B cell (primary cell): ENCODE results near the gene MMRN2. TPM values are rescaled to one million over a fixed set of nuclear protein-coding genes. Genes with fewer than 3 reads are reported as not detected.

Experiments
- ATAC-seq: fragments of 200-7000 bp; cut with Tn5 transposase; one replicate; pipeline ENCODE4 v1.10.0; 2021; ENCODE audit warnings: low read depth, mild to moderate bottlenecking, moderate number of reproducible peaks, moderate library complexity
- CTCF ChIA-PET: fragments of 350-600 bp; sonication (Branson Sonifier 250); formaldehyde crosslinking; loops from one replicate; lab custom pipeline; 2021; ENCODE audit warnings: antibody characterized with exemption, inconsistent platforms; lab: Charles Lee
- POLR2A ChIA-PET: fragments of 350-600 bp; sonication (Branson Sonifier 250); formaldehyde crosslinking; loops from one replicate; lab custom pipeline; 2021; ENCODE audit warnings: antibody characterized with exemption; lab: Charles Lee
- DNase-seq: peaks from one replicate; pipeline ENCODE4 v3.0.0; 2013
- H2AFZ ChIP-seq: 2 replicates; pipeline ENCODE4 v1.6.1; 2012; ENCODE audit warnings: mild to moderate bottlenecking, low read depth, low read length; ENCODE audit not compliant: insufficient read depth, poor library complexity, severe bottlenecking
- H3K27ac ChIP-seq, 2 donors: 1 replicate in 1 of 2; 2 replicates in 1 of 2; pipeline ENCODE4 v1.5.1; 2012 to 2013; ENCODE audit warnings: low read length in 2 of 2, mild to moderate bottlenecking in 2 of 2, moderate library complexity in 1 of 2
- H3K27me3 ChIP-seq, 4 experiments: fragments of 200-600 bp in 1 of 4; sonication (generic) in 1 of 4; replicated peaks in 1 of 4; 1 replicate in 2 of 4; 2 replicates in 2 of 4; pipeline versions ENCODE4 v1.6.1 to v1.7.0; 2013 to 2016; ENCODE audit warnings: low read length in 3 of 4, mild to moderate bottlenecking in 2 of 4, mixed read lengths in 1 of 4, moderate library complexity in 1 of 4; ENCODE audit not compliant: insufficient read depth in 4 of 4, control insufficient read depth in 3 of 4; ENCODE audit errors: control extremely low read depth in 1 of 4
- H3K36me3 ChIP-seq, 2 experiments: replicated peaks in 1 of 2; 1 replicate in 1 of 2; 2 replicates in 1 of 2; pipeline versions ENCODE4 v1.6.1 to v1.7.1; 2013; ENCODE audit warnings: low read length in 1 of 2; ENCODE audit not compliant: insufficient read depth in 2 of 2, control insufficient read depth in 1 of 2; ENCODE audit errors: control extremely low read depth in 1 of 2, extremely low read depth in 1 of 2
- H3K4me1 ChIP-seq, 2 donors: fragments of 200-600 bp in 1 of 2; sonication (generic) in 1 of 2; 1 replicate in 1 of 2; 2 replicates in 1 of 2; pipeline versions ENCODE4 v1.5.1 to v1.6.1; 2013 to 2017; ENCODE audit warnings: low read length in 2 of 2; ENCODE audit not compliant: control insufficient read depth in 2 of 2, insufficient read depth in 2 of 2
- H3K4me2 ChIP-seq: replicated peaks from 2 replicates; pipeline ENCODE3; 2012; ENCODE audit warnings: mild to moderate bottlenecking, low read depth, low read length; ENCODE audit not compliant: poor library complexity, severe bottlenecking
- H3K4me3 ChIP-seq, 5 experiments: fragments of 200-600 bp in 1 of 5; sonication (generic) in 1 of 5; 1 replicate in 3 of 5; 2 replicates in 2 of 5; pipeline versions ENCODE4 v1.5.1 to v1.7.0; 2011 to 2016; ENCODE audit warnings: low read length in 4 of 5, mild to moderate bottlenecking in 4 of 5, low read depth in 2 of 5, control low read depth in 1 of 5, moderate library complexity in 1 of 5; ENCODE audit not compliant: insufficient read depth in 1 of 5; ENCODE audit errors: control extremely low read depth in 1 of 5, extremely low read depth in 1 of 5
- H3K79me2 ChIP-seq: fragments of 200-600 bp; sonication (generic); one replicate; pipeline ENCODE4 v1.6.0; 2016; ENCODE audit warnings: low read length; ENCODE audit not compliant: control insufficient read depth, insufficient read depth
- H3K9ac ChIP-seq: fragments of 200-600 bp; sonication (generic); 2 replicates; pipeline ENCODE4 v1.6.1; 2017; ENCODE audit warnings: mild to moderate bottlenecking, low read length, moderate library complexity
- H3K9me3 ChIP-seq, 3 donors: one replicate each; pipeline versions ENCODE4 v1.6.1 to v1.7.1; 2013; ENCODE audit warnings: low read length in 2 of 3; ENCODE audit not compliant: control insufficient read depth in 2 of 3, insufficient read depth in 1 of 3; ENCODE audit errors: control extremely low read depth in 1 of 3
- H4K20me1 ChIP-seq: 2 replicates; pipeline ENCODE4 v1.6.0; 2012; ENCODE audit warnings: mild to moderate bottlenecking, low read length; ENCODE audit not compliant: insufficient read depth, control insufficient read depth, poor library complexity, severe bottlenecking
- H3K27ac Mint-ChIP-seq: one replicate; pipeline ENCODE4 v1.8.0; 2021; ENCODE audit warnings: mixed read lengths
- H3K27me3 Mint-ChIP-seq: one replicate; pipeline ENCODE4 v1.8.0; 2021; ENCODE audit warnings: mixed read lengths
- H3K4me1 Mint-ChIP-seq: one replicate; pipeline ENCODE4 v1.8.0; 2021; ENCODE audit warnings: mixed read lengths
- H3K4me3 Mint-ChIP-seq: one replicate; pipeline ENCODE4 v1.8.0; 2021; ENCODE audit warnings: mixed read lengths
- H3K9me3 Mint-ChIP-seq: one replicate; pipeline ENCODE4 v1.8.0; 2022; ENCODE audit warnings: mixed read lengths; ENCODE audit not compliant: insufficient read depth
- CTCF ChIP-seq: fragments of 200-600 bp; IDR thresholded peaks from one replicate; pipeline ENCODE4 v1.8.0; 2022; ENCODE audit warnings: antibody characterized with exemption, mild to moderate bottlenecking
- EZH2 ChIP-seq: IDR thresholded peaks from 2 replicates; pipeline ENCODE4 v1.6.1; 2012; ENCODE audit warnings: borderline replicate concordance, low read depth, mild to moderate bottlenecking, moderate library complexity, low read length; ENCODE audit not compliant: insufficient read depth, poor library complexity, severe bottlenecking
- WGBS: methylation state at CpG from one replicate; pipeline ENCODE4 v1.1.5; 2013; ENCODE audit warnings: missing lambda C conversion rate; ENCODE audit not compliant: insufficient coverage; 5-methylcytosine and 5-hydroxymethylcytosine counted together
- intact Hi-C: fragments of 100-400 bp; cut with micrococcal nuclease; formaldehyde crosslinking; loops from one replicate; pipeline ENCODE4 v1.10.0; 2022
- polyA plus RNA-seq: library from polyadenylated mRNA; depleted of rRNA; stranded (reverse); fragments of >200 nt; gene quantifications from 2 replicates; pipeline ENCODE4 v1.2.3, GENCODE V29; 2012
- total RNA-seq, 2 donors: library from RNA; stranded (reverse); fragments of 120-200 nt in 1 of 2; gene quantifications; 1 replicate in 1 of 2; 2 replicates in 1 of 2; pipeline versions ENCODE4 v1.2.3 to v1.2.4, GENCODE V29; 2013 to 2022

MMRN2 gene
- total and polyA plus RNA-seq, 2 donors (not counting 1 experiment from before 2014, with no cell fraction given), result 1.0 to 1.1 TPM

GRCh38 chr10:86971232-86971991 is 14.0 kb upstream of the MMRN2 start:
- TF ChIP-seq EZH2 (no peak), CTCF (peak; percentile 33)
- ATAC-seq, result peak; percentile 90
- H3K4me2 ChIP-seq, result peak overlapping the region; percentile 99
- Mint-ChIP-seq H3K4me3 (peak overlapping the region; percentile 91), H3K27ac (peak overlapping the region; percentile 87), H3K27me3 (peaks cover 7% of the 10 kb centered on the region), H3K9me3 (no peaks in the 10 kb centered on the region), H3K4me1 (peaks cover 28% of the 10 kb centered on the region)
- peak; percentile 93 for DNase-seq
- no peaks in the 10 kb centered on the region for H3K79me2 ChIP-seq
- peaks cover 0 to 20% (median 0%) of the 10 kb centered on the region in 3 donors for H3K9me3 ChIP-seq
- peak overlapping the region; percentile 80 for H3K9ac ChIP-seq
- CTCF ChIA-PET, result interaction anchor here (0.7 to 3.9 kb wide), 2 partner anchors 32 to 259 kb away, joined by 4 to 19 read pairs; no protein-coding TSS in a partner anchor
- no peaks in the 10 kb centered on the region for H4K20me1 ChIP-seq
- POLR2A ChIA-PET, result interaction anchor here (0.9 to 1.4 kb wide), 2 partner anchors 124 to 572 kb away, joined by 4 to 10 read pairs; partner anchors contain the start of genes GLUD1 and SHLD2
- intact Hi-C loops, result loop anchor here (1.0 to 2.0 kb wide), 3 partner anchors 32 to 215 kb away; partner anchors contain the start of genes BMPR1A and SHLD2
- peak overlapping the region; percentile 80 to 86 for H3K27ac ChIP-seq
- WGBS, result 4% methylated on average over 54 of the region's 66 CpGs
- peaks cover 0 to 33% (median 15%) of the 10 kb centered on the region in 4 experiments for H3K27me3 ChIP-seq
- H3K36me3 ChIP-seq, result no peaks in the 10 kb centered on the region
- peak overlapping the region in 4 of 5 experiments; percentile 70 to 83 (median 76) for H3K4me3 ChIP-seq
- peak overlapping the region; percentile 87 for H2AFZ ChIP-seq
- peaks cover 29 to 40% of the 10 kb centered on the region in 2 donors for H3K4me1 ChIP-seq

- Histone ChIP-seq H3K27me3 (peaks cover 0 to 33% (median 15%) of the 10 kb centered on the region in 4 experiments), H3K36me3 (no peaks in the 10 kb centered on the region), H3K4me2 (peak overlapping the region; percentile 99), H4K20me1 (no peaks in the 10 kb centered on the region), H3K4me3 (peak overlapping the region in 4 of 5 experiments; percentile 70 to 83 (median 76)), H3K4me1 (peaks cover 29 to 45% of the 10 kb centered on the region in 2 donors), H3K27ac (peak overlapping the region; percentile 80 to 86), H3K9ac (peak overlapping the region; percentile 80), H2AFZ (peak overlapping the region; percentile 87), H3K9me3 (peaks cover 0 to 20% (median 0%) of the 10 kb centered on the region in 3 donors), H3K79me2 (no peaks in the 10 kb centered on the region)
- H3K27ac Mint-ChIP-seq, result peak overlapping the region; percentile 86
- peaks cover 33% of the 10 kb centered on the region for H3K4me1 Mint-ChIP-seq
- POLR2A ChIA-PET, result interaction anchor here (0.9 to 1.4 kb wide), 2 partner anchors 124 to 571 kb away, joined by 4 to 10 read pairs; partner anchors contain the start of genes GLUD1 and SHLD2
- CTCF ChIA-PET, result interaction anchor here (0.6 to 3.9 kb wide), 3 partner anchors 31 to 259 kb away, joined by 3 to 19 read pairs (median 4); no protein-coding TSS in a partner anchor
- DNase-seq (no peak), ATAC-seq (no peak)
- H3K9me3 Mint-ChIP-seq, result no peaks in the 10 kb centered on the region
- intact Hi-C loops, result loop anchor here (1.0 to 2.0 kb wide), 3 partner anchors 32 to 214 kb away; partner anchors contain the start of genes BMPR1A and SHLD2
- H3K4me3 Mint-ChIP-seq, result peak overlapping the region; percentile 91
- peaks cover 7% of the 10 kb centered on the region for H3K27me3 Mint-ChIP-seq
- WGBS, result under 1% methylated on average over 19 of the region's 20 CpGs
- TF ChIP-seq EZH2 (no peak), CTCF (no peak)
Observed at GRCh38 chr10:86970982-86971231, 13.5 kb upstream of the MMRN2 start.
